ENCODE results near the gene BMP7. TPM values are rescaled to one million over a fixed set of nuclear protein-coding genes. Genes with fewer than 3 reads are reported as not detected.

BMP7 gene
- total and polyA plus RNA-seq, 2 experiments from 2014 or later = 15.9 to 22.8 TPM

GRCh38 chr20:57198132-57199072, 68.0 kb downstream of the BMP7 start (continued):
- TF ChIP-seq ETS1 (IDR thresholded peaks at IDR 0.05) (no peak), NANOG (IDR thresholded peaks at IDR 0.05; ENCODE audit: borderline replicate concordance) (no peak), EZH2phosphoT487 (IDR thresholded peaks at IDR 0.05; ENCODE audit: unreplicated experiment) (no peak), ZNF114 (CRISPR knock-in tag; IDR thresholded peaks at IDR 0.05) (no peak), POLR2AphosphoS5 (IDR thresholded peaks at IDR 0.05; ENCODE audit: low read depth) (no peak), EZH2 (IDR thresholded peaks at IDR 0.05; ENCODE audit: low read depth, unreplicated experiment) (no peak)

- peak; percentile 24 for ATAC-seq
- no peaks in the 10 kb centered on the region; the same call in 2 of the 3 replicates for H3K36me3 Mint-ChIP-seq (ENCODE audit: low read depth)
- no peak for TF ChIP-seq ZNF462 (CRISPR knock-in tag; IDR thresholded peaks at IDR 0.05)
- no peak for TF ChIP-seq ZNF331 (CRISPR knock-in tag; IDR thresholded peaks at IDR 0.05; ENCODE audit: low read depth)
- TF ChIP-seq EZH2 (IDR thresholded peaks at IDR 0.05; ENCODE audit: low read depth, unreplicated experiment) = no peak
- no peak for TF ChIP-seq CREB1 (CRISPR knock-in tag; IDR thresholded peaks at IDR 0.05; ENCODE audit: low read depth)
These were observed 68.9 kb downstream of the BMP7 start for GRCh38 chr20:57197352-57198131.

More at GRCh38 chr20:57197352-57198131, 68.9 kb downstream of the BMP7 start:
- no peak overlapping the region for H2AFZ ChIP-seq
- H3K4me1 ChIP-seq (ENCODE audit: insufficient read depth) = peaks cover 6% of the 10 kb centered on the region
- DNase-seq (ENCODE audit: low spot score) = no peak
- H3K27me3 ChIP-seq (ENCODE audit: insufficient read depth) = no peaks in the 10 kb centered on the region
- no peak overlapping the region for H3K4me3 ChIP-seq
- H3K36me3 ChIP-seq (ENCODE audit: insufficient read depth) = no peaks in the 10 kb centered on the region
- H3K9me2 ChIP-seq (ENCODE audit: insufficient read depth) = no peaks in the 10 kb centered on the region
- H4K20me1 ChIP-seq (replicated peaks; ENCODE audit: insufficient read depth) = no peaks in the 10 kb centered on the region; the same call in 1 of the 2 replicates
- H3K4me2 ChIP-seq = no peak overlapping the region
- H3K27ac ChIP-seq (ENCODE audit: low read depth) = no peak overlapping the region
- H3K4me1 Mint-ChIP-seq = peaks cover 26% of the 10 kb centered on the region; the same call in 2 of the 3 replicates
- H3F3A ChIP-seq (replicated peaks; ENCODE audit: low read depth) = no peaks in the 10 kb centered on the region
- no peaks in the 10 kb centered on the region for H3K79me2 ChIP-seq (replicated peaks; ENCODE audit: insufficient read depth)
- peaks cover 11% of the 10 kb centered on the region for H3K27me3 Mint-ChIP-seq (ENCODE audit: insufficient read depth, low read depth, poor library complexity)
- no peaks in the 10 kb centered on the region for H3K9me3 Mint-ChIP-seq
- H3K27ac Mint-ChIP-seq = no peak overlapping the region
- no peak overlapping the region for H3K4me3 Mint-ChIP-seq

Data from GM23338 (cell line).